GM18517 (cell line): ENCODE data around the gene YEATS4.

Source experiments
- ATAC-seq: cut with Tn5 transposase; IDR thresholded peaks from one replicate; pipeline ENCODE4 v1.9.1; 2021; ENCODE audit warnings: mild to moderate bottlenecking, moderate library complexity; ENCODE audit not compliant: unreplicated experiment

Gene YEATS4

GRCh38 chr12:69388371-69388770, 28.8 kb downstream of the YEATS4 start:
- ATAC-seq: no peak

DNA sequence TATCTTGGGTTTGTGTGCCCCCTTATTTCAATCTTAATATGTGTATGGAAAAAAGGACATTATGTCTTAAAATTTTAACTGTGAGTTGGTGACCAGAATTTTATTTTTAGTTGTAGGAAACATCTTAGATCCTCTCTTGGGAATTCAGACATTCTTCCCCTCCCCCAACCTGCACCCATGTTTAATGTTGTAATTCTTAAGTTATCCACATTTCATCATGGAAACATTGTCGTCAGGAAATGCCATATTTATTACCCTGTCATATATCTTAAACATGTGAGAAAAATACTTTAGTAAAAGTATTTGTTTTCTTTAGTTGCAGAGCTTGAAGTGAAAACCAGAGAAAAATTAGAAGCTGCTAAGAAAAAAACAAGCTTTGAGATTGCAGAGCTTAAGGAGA, 30.3 kb downstream of the YEATS4 start:
- no peak for ATAC-seq

DNA sequence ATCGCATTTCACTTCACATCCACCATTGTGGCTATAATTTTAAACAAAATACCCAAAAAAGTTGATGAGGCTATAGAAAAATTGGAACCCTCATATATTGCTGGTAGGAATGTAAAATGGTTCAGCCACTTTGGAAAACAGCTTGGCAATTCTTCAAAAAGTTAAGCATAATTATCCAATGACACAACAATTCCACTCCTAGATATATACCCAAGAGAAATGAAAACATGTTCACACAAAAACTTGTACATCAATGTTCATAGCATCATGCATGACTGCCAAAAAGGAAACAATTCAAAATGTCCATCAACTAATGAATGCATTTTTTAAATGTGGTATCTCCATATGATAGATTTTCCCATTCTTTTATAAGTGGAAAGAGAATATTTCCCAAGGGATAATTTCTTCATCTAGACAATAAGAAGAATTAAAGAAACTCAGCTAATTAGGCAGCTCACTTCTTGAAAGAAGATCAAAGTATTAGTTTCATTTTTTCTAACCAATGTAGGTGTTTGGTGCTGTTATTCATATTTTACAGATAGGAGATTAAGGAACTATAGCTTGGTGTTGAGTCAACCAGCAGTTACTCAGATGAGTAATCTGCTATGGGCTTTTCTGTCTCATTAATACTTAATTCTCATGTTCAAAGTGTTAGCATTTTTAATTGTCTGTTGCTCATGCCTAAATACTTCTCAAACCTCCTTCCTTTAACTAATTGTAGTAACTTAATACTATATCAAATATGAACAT, 32.8 kb downstream of the YEATS4 start:
- peak; percentile 62 for ATAC-seq

DNA sequence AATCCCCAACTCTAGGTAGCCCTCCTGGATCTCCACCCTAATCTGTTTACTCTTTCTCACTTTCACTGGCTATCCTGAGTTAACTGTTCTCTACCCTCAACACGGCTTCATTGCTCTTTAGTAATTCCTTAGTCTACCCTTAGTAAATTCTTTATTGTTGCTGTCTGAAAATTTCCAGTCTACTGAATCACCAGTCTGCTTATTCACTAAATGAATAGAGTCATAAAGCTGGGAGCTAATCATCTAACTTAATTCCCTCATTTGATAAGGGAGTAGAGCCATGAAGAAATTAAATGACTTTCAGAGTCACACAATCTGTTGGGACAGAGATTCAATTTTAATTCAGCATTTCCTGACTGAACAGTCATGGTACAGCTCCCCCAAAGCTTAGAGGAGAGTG, 36.5 kb downstream of the YEATS4 start:
- no peak for ATAC-seq

GRCh38 chr12:69396963-69397362, 37.4 kb downstream of the YEATS4 start:
- ATAC-seq: no peak

GRCh38 chr12:69397978-69398377, 38.4 kb downstream of the YEATS4 start:
- ATAC-seq: no peak

- ATAC-seq: no peak
Measured at GRCh38 chr12:69401940-69402339, 42.4 kb downstream of the YEATS4 start.

- ATAC-seq: no peak
Measured at GRCh38 chr12:69404851-69405565, 45.5 kb downstream of the YEATS4 start.

- ATAC-seq: no peak
Measured at GRCh38 chr12:69405566-69405865, 46.0 kb downstream of the YEATS4 start.

- ATAC-seq: no peak
Measured at GRCh38 chr12:69406217-69406616, 46.7 kb downstream of the YEATS4 start.

DNA sequence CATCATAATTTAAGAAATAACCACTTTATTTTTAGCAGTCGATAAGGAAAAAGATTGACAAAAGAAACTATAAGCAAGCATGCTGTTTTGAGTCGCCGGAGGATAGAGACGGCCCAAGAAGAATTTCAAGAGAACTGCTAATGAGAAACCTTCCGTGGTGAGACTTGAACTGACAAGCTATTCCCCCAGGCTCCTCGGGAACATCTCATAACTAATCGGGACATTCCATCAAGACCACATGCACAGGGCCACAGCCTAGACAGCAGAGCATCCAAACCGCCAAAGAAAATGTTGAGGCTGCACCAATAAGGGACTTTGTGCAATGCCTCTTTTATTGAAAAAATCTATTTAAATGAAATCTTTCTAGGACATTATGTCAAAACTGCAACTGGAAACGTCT, 51.0 kb downstream of the YEATS4 start:
- no peak for ATAC-seq

DNA sequence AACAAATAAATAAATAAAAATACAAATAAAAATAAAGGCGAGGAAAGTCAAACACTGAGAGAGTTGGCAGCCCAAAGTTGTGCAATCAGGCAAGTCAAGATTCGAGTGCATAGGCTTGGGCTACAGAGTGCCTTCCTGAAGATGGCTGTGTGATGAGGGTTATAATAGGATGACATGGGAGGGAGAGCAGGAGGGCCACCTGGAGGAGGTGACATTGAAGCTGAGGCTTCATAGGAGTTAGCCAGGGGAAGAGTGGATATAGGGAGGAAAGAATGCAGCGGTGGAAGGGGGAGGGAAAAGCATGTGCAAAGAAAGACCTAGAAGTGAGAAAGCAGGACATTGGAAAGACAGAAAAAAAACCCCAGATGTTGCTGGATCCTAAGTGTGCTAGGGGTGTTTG, 53.1 kb downstream of the YEATS4 start:
- no peak for ATAC-seq

DNA sequence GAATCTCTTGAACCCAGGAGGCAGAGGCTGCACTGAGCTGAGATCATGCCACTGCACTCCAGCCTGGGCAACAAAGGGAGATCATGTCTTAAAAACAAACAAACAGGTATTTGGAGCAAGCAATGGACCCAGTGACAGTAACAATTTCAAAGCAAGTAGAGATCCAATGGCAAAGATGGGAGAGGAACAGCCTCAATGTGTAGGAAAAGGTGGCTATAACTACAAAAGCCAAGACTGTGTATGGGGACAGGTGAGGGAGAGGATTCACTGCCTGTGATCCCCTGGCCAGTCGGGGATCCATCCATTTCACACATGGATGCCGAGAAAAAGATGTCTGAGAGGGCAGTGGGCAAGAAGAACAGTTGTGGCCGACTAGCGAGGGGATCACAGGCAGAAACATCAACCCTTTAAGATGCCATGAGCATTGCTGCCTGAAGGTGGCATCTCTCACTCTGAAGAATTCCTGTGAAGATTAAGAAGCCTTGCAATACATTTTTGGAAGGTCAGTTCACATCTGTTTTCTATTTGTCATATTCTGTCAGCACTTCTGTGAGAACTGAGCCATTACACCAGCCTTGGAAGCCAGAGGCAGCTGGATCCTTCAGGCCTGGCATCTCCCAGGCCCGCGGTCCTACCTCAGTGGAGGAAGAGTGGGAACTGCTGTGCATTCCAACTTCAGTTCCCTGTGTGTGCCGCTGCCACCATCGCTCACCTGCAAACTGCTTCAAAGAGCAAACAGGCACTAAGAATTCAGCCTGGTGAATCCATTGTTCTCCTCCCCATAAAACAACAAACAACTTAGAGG, 56.1 kb downstream of the YEATS4 start:
- ATAC-seq: no peak

DNA sequence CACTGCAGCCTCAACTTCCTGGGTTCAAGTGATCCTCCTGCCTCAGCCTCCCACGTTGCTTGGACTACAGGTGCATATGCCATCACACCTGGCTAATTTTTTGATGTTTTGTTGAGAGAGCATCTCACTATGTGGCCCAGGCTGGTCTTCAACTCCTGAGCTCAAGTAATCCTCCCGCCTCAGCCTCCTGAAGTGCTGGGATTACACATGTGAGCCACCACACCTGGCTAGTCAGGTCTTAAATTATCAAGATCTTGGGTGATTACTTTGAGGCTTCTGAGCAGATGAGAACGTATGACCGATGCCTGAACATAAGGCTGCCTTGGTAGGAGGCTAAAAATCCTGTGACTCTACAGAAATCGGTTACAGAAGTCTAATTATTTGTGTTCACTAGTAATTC, 57.7 kb downstream of the YEATS4 start:
- ATAC-seq: no peak

GRCh38 chr12:69417741-69418167, 58.2 kb downstream of the YEATS4 start:
- ATAC-seq: no peak

- no peak for ATAC-seq
Measured at GRCh38 chr12:69419701-69420100, 60.2 kb downstream of the YEATS4 start.

GRCh38 chr12:69421548-69421947, 62.0 kb downstream of the YEATS4 start:
- no peak for ATAC-seq

DNA sequence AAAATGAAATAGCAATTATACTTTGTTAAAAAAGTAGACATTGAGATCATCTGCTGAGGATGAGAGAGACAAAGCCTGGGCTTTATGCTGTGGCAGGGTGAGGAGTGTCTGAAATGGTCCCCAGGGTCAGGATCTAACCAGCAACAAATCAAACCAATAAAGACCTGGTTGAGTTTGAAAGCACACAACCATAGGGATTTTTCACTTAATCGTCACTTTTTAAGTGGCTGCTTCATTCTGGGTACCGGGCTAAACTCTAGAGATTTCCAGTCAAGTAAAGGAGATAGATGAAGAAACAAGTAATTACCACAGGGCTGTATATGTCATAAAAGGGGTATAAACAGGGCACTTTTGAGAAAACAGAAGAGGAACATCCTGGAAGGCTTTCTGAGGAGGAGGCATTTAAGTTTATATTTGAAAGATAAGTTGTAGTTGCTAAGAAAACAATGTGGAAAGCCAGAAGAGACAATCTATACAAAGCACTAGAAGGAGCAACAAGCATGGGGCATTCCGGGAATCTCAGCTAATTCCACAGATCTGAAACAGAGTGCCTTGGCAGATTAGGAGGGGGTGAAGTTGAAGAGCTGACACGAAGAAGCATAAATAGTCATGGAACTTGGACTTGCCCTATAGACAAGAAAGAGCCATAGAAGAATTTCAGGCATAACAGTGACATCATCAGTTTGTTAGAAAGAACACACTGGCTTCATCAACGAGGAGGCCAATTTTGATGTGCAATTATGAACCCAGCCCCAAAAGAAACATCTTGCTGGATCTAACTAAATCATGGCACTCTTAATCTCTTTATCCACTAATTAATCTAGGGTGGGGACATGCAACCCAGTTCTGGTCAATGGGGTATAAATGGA, 63.7 kb downstream of the YEATS4 start:
- no peak for ATAC-seq

GRCh38 chr12:69425417-69425816, 65.9 kb downstream of the YEATS4 start:
- no peak for ATAC-seq

DNA sequence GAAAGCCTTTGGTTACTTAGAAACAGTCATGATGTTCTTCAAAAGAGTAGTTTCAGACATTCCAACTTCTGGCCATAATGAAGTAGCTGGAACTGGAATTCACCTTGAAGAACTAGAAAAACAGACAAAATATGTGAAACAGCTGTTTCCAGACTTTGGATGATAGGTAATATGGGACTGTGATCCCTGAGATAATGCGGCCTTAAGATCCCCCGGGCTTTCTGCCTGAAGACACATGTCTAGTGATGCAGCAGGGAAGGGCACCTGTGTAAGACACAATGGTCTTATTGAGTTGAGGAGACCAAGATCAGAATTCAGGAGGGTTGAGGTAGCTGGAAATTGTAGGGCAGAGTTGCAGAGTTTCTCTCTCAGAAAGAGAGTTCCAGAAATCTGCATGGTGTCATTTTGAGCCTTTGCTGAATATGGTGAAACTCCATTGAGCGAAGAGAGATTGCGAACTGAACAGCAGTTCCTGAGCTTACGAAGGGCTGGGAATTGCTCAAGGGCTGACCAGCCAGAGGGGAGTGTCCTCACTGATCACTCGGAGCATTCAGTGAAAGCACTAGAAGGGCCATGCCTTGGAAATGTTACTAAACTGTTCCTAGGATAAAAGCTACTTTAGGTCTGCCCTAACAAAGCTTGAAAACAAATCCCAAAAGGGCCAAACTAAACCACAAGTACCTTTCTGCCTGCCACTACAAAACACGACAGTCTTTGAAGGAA, 69.0 kb downstream of the YEATS4 start:
- no peak for ATAC-seq
